RWPE2 (cell line): ENCODE data around the gene DNAJB13.

Experiments used
- ATAC-seq: fragments of 200-7000 bp; cut with Tn5 transposase; 3 replicates; pipeline ENCODE4 v1.9.1; 2021; ENCODE audit warnings: low read depth
- DNase-seq: peaks from one replicate; pipeline ENCODE4 v3.0.0-alpha.2; 2020; ENCODE audit warnings: low spot score
- H3K27ac ChIP-seq: fragments of 450-650 bp; 2 replicates; pipeline ENCODE4 v1.5.1; 2017; ENCODE audit warnings: mild to moderate bottlenecking; ENCODE audit not compliant: poor library complexity, severe bottlenecking
- H3K27me3 ChIP-seq: fragments of 250-450 bp; sonication (Bioruptor Pico); 2 replicates; pipeline ENCODE4 v1.5.1; 2021; ENCODE audit warnings: mild to moderate bottlenecking, moderate library complexity; ENCODE audit not compliant: insufficient read depth, poor library complexity, severe bottlenecking
- H3K36me3 ChIP-seq: fragments of 250-450 bp; sonication (Bioruptor Pico); 2 replicates; pipeline ENCODE4 v1.5.1; 2020; ENCODE audit warnings: low read depth, mild to moderate bottlenecking, moderate library complexity
- H3K4me1 ChIP-seq: fragments of 250-450 bp; sonication (Bioruptor Pico); 2 replicates; pipeline ENCODE4 v1.5.1; 2021; ENCODE audit warnings: mild to moderate bottlenecking, moderate library complexity; ENCODE audit not compliant: insufficient read depth, poor library complexity, severe bottlenecking
- H3K4me3 ChIP-seq: fragments of 250-450 bp; sonication (Bioruptor Pico); 2 replicates; pipeline ENCODE4 v1.5.1; 2021; ENCODE audit warnings: mild to moderate bottlenecking, moderate library complexity; ENCODE audit not compliant: severe bottlenecking
- H3K9me3 ChIP-seq: fragments of 250-450 bp; sonication (Bioruptor Pico); 2 replicates; pipeline ENCODE4 v1.5.1; 2021; ENCODE audit warnings: mild to moderate bottlenecking, moderate library complexity; ENCODE audit not compliant: severe bottlenecking
- TF ChIP-seq, protein P1 (sequence below): fragments of 450-650 bp; IDR thresholded peaks from one replicate; pipeline ENCODE4 v1.5.1; 2017; ENCODE audit warnings: mild to moderate bottlenecking, moderate library complexity; ENCODE audit not compliant: poor library complexity, severe bottlenecking

Gene DNAJB13

DNA sequence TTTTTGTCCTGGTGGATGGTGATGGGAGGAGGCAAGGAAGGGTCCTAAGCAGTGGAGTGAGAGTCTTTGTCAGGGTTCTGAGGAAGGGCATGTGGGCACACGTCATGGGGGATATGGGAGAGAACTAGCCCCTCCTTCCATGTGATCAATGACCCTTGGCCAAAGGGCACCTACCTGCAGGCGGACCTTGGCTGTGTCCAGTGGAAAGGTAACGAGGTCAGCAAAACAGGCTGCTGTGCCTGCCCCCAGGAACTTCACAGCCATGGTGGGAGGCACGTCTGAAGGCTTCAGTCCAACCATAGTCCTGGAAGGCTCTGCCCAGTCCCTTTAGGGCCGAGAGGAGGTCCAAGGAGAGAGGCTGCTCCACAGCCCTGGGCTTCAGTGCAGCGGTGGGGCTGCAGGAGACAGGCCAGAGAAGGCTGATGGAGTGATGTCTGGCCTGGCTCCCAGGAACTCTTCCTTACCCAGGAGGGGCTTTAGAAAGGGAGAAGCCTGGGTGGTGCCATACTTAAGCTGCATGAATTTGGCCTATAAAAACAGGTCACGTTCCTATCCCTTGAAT, 56.0 kb downstream of the DNAJB13 start:
- Histone ChIP-seq H3K4me3 (no peak overlapping the region), H3K4me1 (no peaks in the 10 kb centered on the region), H3K36me3 (no peaks in the 10 kb centered on the region), H3K27ac (no peak overlapping the region), H3K27me3 (no peaks in the 10 kb centered on the region), H3K9me3 (no peaks in the 10 kb centered on the region)
- ATAC-seq, result no peak
- DNase-seq, result no peak
- TF ChIP-seq, protein P1, sequence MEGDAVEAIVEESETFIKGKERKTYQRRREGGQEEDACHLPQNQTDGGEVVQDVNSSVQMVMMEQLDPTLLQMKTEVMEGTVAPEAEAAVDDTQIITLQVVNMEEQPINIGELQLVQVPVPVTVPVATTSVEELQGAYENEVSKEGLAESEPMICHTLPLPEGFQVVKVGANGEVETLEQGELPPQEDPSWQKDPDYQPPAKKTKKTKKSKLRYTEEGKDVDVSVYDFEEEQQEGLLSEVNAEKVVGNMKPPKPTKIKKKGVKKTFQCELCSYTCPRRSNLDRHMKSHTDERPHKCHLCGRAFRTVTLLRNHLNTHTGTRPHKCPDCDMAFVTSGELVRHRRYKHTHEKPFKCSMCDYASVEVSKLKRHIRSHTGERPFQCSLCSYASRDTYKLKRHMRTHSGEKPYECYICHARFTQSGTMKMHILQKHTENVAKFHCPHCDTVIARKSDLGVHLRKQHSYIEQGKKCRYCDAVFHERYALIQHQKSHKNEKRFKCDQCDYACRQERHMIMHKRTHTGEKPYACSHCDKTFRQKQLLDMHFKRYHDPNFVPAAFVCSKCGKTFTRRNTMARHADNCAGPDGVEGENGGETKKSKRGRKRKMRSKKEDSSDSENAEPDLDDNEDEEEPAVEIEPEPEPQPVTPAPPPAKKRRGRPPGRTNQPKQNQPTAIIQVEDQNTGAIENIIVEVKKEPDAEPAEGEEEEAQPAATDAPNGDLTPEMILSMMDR, result no peak

DNA sequence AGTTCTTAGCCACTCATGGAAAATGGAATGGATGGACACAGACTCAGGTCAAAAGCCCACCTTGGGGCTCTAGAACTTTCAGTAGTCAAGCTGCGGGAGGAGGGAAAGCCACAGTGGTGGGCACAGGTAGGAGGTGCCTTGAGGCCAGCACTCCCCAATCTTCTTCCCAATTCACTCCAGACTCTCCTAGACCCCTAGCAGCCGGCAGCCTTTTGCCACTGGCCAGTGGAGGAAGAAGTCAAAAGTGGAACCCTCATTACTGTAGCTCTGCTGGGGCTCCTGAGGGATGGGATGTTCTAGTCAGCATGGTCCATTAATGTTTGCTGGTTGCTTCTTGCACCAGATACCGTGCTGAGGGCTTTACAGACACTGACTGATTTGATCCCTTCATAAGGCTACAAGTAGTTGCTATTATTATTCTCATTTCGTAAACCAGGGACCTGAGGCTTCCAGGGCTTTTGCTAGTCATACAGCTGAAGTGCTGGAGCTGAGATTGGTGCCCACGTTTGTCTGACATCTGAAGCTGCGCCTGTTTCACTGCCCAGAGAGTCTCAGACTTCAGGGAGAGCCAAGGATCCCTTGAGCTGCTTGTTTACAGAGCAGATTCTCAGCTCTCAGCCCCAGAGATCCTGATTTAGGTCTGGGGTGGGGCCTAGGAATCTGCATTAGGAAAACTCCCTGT, 57.0 kb downstream of the DNAJB13 start:
- no peak for DNase-seq
- Histone ChIP-seq H3K4me3 (no peak overlapping the region), H3K4me1 (no peaks in the 10 kb centered on the region), H3K9me3 (no peaks in the 10 kb centered on the region), H3K27me3 (no peaks in the 10 kb centered on the region), H3K27ac (no peak overlapping the region), H3K36me3 (no peaks in the 10 kb centered on the region)
- no peak for ATAC-seq
- TF ChIP-seq, protein P1, result no peak

DNA sequence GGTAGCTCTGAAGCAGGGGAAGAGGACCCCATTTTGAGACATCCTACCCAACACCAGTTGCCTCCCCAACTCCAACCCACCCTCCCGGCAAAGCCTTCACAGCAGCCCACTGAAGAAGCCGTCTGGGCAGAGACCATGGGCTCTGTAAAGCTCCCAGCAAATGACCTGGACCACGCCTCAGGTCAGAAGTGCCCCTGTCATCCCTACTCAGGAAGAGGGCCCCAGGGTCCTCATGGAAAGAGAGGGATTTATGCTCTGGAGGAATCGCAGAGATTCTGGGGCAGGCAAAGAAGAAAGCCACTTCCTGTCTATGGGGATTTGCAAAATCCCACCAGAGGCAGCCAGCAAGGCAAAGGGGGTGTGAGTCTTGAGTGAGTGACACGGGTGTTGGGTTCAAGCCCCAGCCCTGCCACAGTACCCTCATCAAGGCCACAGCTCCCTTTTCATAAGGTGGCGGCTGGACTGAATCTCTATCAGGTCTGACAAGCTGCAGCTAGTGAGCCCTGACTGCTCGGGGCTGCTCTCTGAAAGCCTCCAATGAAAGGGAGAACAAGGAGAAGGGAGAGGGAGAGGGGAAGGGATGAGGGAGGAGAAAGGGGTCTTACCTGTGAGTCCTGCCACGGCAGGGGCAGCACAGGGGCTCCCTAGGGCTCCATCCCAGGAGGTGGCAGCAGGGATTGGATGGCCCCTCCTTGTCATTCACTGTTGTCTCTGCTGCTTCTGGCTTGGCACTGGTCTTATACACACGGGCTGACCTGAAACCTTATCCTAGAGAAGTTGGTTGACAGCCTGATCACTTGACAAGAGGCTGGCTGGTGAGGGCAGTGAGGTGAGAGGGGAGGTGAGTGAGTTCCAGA, 57.8 kb downstream of the DNAJB13 start, which contains the start of gene UCP3:
Gene UCP3, minus strand, starts transcription at position 713 of the 857 bp plus-strand sequence. CDS start 2,043 bp downstream, outside the sequence.
- no peak for ATAC-seq
- H3K4me3 ChIP-seq, result no peak within 1 kb of the TSS
- no peak within 1 kb of the TSS for H3K27ac ChIP-seq
- H3K36me3 ChIP-seq, result no peaks in the 10 kb centered on the region
- H3K4me1 ChIP-seq, result no peaks in the 10 kb centered on the region
- TF ChIP-seq, protein P1, result no peak
- H3K9me3 ChIP-seq, result no peaks in the 10 kb centered on the region
- H3K27me3 ChIP-seq, result no peaks in the 10 kb centered on the region
- DNase-seq, result no peak

DNA sequence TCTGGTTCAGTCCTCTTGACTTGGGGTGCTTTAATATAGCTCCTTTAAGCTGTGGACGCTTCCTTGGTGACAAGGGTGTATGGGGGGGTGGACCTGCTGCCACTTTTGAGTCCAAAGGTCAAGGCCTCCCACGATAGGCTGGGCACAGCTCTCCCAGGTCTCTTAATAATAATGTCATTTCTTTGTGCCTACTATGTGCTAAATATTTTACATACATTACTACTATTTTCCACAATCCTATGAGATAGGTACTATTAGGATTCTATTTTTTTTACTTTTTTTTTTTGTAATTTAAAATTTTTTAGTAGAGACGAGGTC, 58.4 kb downstream of the DNAJB13 start:
- no peaks in the 10 kb centered on the region for H3K9me3 ChIP-seq
- H3K4me1 ChIP-seq, result no peaks in the 10 kb centered on the region
- no peaks in the 10 kb centered on the region for H3K27me3 ChIP-seq
- no peaks in the 10 kb centered on the region for H3K36me3 ChIP-seq
- no peak overlapping the region for H3K4me3 ChIP-seq
- TF ChIP-seq, protein P1, result no peak
- no peak overlapping the region for H3K27ac ChIP-seq
- ATAC-seq (no peak), DNase-seq (no peak)
